AG09309 (cell line): Measurements from ENCODE around the gene SMIM14.
"Not testable (repeated sequence)": the region's sequence is repeated elsewhere in the genome, so short reads cannot be mapped to it uniquely, and the experiment has no call there.

Source experiments
- DNase-seq: peaks from one replicate; pipeline ENCODE4 v3.0.0-alpha.2; 2010; ENCODE audit warnings: low read depth
- H3K4me3 ChIP-seq: 2 replicates; pipeline ENCODE4 v1.5.1; 2011; ENCODE audit warnings: mild to moderate bottlenecking, low read depth, low read length, moderate library complexity; ENCODE audit not compliant: control insufficient read depth
- CTCF ChIP-seq: IDR thresholded peaks from 2 replicates; pipeline ENCODE4 v1.5.1; 2011; ENCODE audit warnings: mild to moderate bottlenecking, low read depth, low read length, inconsistent platforms; ENCODE audit not compliant: insufficient read depth, control insufficient read depth; ENCODE audit errors: missing control alignments

Gene SMIM14

DNA sequence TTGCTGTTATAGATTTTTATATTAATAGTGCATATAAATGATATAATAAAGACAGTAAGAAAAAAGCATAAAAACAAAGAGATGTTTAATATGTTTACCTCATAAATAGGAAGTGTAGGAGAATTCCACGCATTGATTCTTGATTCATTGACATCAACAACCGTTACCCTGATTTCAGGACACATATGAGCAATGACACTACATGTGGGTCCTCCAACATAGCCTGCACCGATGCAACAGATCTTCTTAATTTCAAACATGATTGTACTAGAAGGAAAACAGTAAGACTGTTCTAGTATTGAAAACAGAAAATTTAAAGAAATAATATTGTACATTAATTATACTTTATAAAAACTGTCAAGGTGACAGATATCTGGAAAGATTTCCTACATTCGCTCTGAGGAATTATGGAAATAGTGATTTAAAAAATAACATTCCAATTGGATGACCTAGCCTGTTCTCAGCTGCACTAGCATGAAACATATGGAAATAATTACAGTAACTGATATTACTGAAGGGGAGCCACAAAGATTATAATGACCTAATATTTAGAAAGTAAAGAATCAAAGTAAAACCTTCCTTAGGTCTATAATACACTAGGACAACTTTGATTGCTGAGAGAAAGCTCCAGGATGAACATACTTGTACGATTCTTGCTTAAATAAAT lies 117.3 kb downstream of the SMIM14 start:
- DNase-seq = no peak
- H3K4me3 ChIP-seq = no peak overlapping the region
- TF ChIP-seq CTCF = no peak

- TF ChIP-seq CTCF = no peak
Observed at GRCh38 chr4:39518484-39518883, 120.2 kb downstream of the SMIM14 start.

GRCh38 chr4:39516407-39516966 lies 122.2 kb downstream of the SMIM14 start:
- no peak for TF ChIP-seq CTCF
- no peak for DNase-seq
- no peak overlapping the region for H3K4me3 ChIP-seq

More at GRCh38 chr4:39518484-39518883, 120.2 kb downstream of the SMIM14 start:
- DNase-seq = no peak
- H3K4me3 ChIP-seq = no peak overlapping the region

DNA sequence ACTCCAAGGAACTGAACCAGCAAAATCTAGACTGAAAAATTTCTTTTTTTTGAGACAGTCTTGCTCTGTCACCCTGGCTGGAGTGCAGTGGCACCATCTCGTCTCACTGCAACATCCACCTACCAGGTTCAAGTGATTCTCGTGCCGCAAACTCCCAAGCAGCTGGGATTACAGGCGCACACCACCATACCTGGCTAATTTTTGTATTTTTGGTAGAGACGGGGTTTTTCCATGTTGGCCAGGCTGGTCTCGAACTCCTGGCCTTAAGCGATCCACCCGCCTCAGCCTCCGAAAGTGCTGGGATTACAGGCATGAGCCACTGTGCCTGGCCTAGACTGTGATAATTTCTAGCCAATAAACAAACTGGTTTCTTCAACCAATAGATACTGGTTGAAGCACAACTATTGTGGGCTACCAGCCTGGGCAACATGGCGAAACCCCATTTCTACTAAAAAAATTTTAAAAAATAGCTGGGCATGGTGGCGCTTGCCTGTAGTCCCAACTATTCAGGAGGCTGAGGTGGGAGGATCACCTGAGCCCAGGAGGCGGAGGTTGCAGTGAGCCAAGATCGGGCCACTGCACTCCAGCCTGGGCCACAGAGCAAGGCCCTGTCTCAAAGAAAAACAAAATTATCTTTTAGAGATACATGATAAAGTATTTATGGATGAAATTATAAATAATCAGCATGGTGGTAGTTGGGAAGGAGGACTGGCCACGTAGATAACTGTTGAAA lies 122.8 kb downstream of the SMIM14 start:
- not testable (repeated sequence) for DNase-seq, H3K4me3 ChIP-seq

GRCh38 chr4:39514888-39515401 lies 123.7 kb downstream of the SMIM14 start:
- no peak for TF ChIP-seq CTCF
- no peak overlapping the region for H3K4me3 ChIP-seq
- DNase-seq = no peak

DNA sequence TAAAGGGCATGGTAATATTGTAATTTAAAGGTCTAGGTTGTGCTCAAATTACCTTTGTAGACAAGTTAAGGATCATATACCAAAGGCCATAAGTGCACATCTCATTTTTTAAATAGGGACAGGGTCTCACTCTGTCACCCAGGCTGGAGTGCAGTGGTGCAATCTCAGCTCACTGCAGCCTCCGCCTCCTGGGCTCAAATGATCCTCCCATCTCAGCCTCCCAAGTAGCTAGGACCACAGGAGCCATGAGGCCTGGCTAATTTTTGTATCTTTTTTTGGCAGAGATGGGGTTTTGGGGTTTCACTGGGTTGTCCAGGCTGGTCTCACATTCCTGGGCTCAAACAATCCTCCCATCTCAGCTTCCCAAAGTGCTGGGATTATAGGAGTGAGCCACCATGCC lies 124.4 kb downstream of the SMIM14 start:
- DNase-seq, H3K4me3 ChIP-seq: not testable (repeated sequence)

- H3K4me3 ChIP-seq = no peak overlapping the region
- DNase-seq = no peak
- no peak for TF ChIP-seq CTCF
Observed at GRCh38 chr4:39510348-39510929, 128.2 kb downstream of the SMIM14 start.
